GM12872 (cell line): Measurements from ENCODE around the gene UNC5C.

Experiments
- CTCF ChIP-seq: IDR thresholded peaks from 3 replicates; pipeline ENCODE4 v1.5.1; 2011; ENCODE audit warnings: low read depth, mild to moderate bottlenecking, low read length, moderate library complexity; ENCODE audit not compliant: insufficient read depth

UNC5C gene

GRCh38 chr4:95250544-95251137, 298.1 kb downstream of the UNC5C start:
- TF ChIP-seq CTCF: no peak

GRCh38 chr4:95249426-95250021, 299.2 kb downstream of the UNC5C start:
- no peak for TF ChIP-seq CTCF

- TF ChIP-seq CTCF: no peak
These were observed 299.9 kb downstream of the UNC5C start for GRCh38 chr4:95248720-95249425.

GRCh38 chr4:95243892-95244291, 304.9 kb downstream of the UNC5C start:
- TF ChIP-seq CTCF: no peak

- TF ChIP-seq CTCF: no peak
These were observed 310.2 kb downstream of the UNC5C start for GRCh38 chr4:95238554-95238953.

- no peak for TF ChIP-seq CTCF
These were observed 316.2 kb downstream of the UNC5C start for GRCh38 chr4:95232358-95233156.

- no peak for TF ChIP-seq CTCF
These were observed 317.1 kb downstream of the UNC5C start for GRCh38 chr4:95231681-95232080.
